ENCODE results near the gene DSCAML1.

Gene DSCAML1

GRCh38 chr11:117669062-117669461 is 128.0 kb downstream of the DSCAML1 start:
- DNase-seq (ENCODE audit: extremely low read depth, low read depth): no peak
- TF ChIP-seq CTCF (IDR thresholded peaks at IDR 0.05; ENCODE audit: low read depth, low read length): no peak

GRCh38 chr11:117668321-117668751 is 128.7 kb downstream of the DSCAML1 start:
- no peak for DNase-seq (ENCODE audit: extremely low read depth, low read depth)
- no peak for TF ChIP-seq CTCF (IDR thresholded peaks at IDR 0.05; ENCODE audit: low read depth, low read length)

GRCh38 chr11:117664897-117665296 is 132.1 kb downstream of the DSCAML1 start:
- TF ChIP-seq CTCF (IDR thresholded peaks at IDR 0.05; ENCODE audit: low read depth, low read length): no peak
- no peak for DNase-seq (ENCODE audit: extremely low read depth, low read depth)

GRCh38 chr11:117663821-117664220 is 133.2 kb downstream of the DSCAML1 start:
- DNase-seq (ENCODE audit: extremely low read depth, low read depth): no peak
- TF ChIP-seq CTCF (IDR thresholded peaks at IDR 0.05; ENCODE audit: low read depth, low read length): no peak

- TF ChIP-seq CTCF (IDR thresholded peaks at IDR 0.05; ENCODE audit: low read depth, low read length): no peak
- no peak for DNase-seq (ENCODE audit: extremely low read depth, low read depth)
These were observed 133.6 kb downstream of the DSCAML1 start for GRCh38 chr11:117663414-117663813.

GRCh38 chr11:117662671-117663269 is 134.2 kb downstream of the DSCAML1 start:
- DNase-seq (ENCODE audit: extremely low read depth, low read depth): no peak
- no peak for TF ChIP-seq CTCF (IDR thresholded peaks at IDR 0.05; ENCODE audit: low read depth, low read length)

- no peak for DNase-seq (ENCODE audit: extremely low read depth, low read depth)
- no peak for TF ChIP-seq CTCF (IDR thresholded peaks at IDR 0.05; ENCODE audit: low read depth, low read length)
These were observed 134.8 kb downstream of the DSCAML1 start for GRCh38 chr11:117662255-117662654.
